ENCODE results near the gene TDP1.
A peak's percentile ranks its signal among the peaks of the same experiment; 100 is the strongest.
"Not testable (repeated sequence)": the region's sequence is repeated elsewhere in the genome, so short reads cannot be mapped to it uniquely, and the experiment has no call there.

The TDP1 gene

GRCh38 chr14:90049390-90049789, 93.7 kb downstream of the TDP1 start:
- DNase-seq (no peak), ATAC-seq (no peak)

- ATAC-seq, result no peak
Observed at GRCh38 chr14:90050271-90050670, 94.5 kb downstream of the TDP1 start.

GRCh38 chr14:90053044-90053443, 97.3 kb downstream of the TDP1 start:
- no peak for ATAC-seq

More at GRCh38 chr14:90050271-90050670, 94.5 kb downstream of the TDP1 start:
- DNase-seq, result no peak

GRCh38 chr14:90054803-90055202, 99.1 kb downstream of the TDP1 start:
- DNase-seq (no peak), ATAC-seq (no peak)

More at GRCh38 chr14:90053044-90053443, 97.3 kb downstream of the TDP1 start:
- DNase-seq, result no peak

GRCh38 chr14:90056826-90057225, 101.1 kb downstream of the TDP1 start:
- DNase-seq (no peak), ATAC-seq (no peak)

- no peak for DNase-seq
- ATAC-seq, result no peak
Observed at GRCh38 chr14:90058876-90059458, 103.2 kb downstream of the TDP1 start.

- DNase-seq (peak; percentile 65), ATAC-seq (peak; percentile 81)
Observed at GRCh38 chr14:90060312-90060964, 104.7 kb downstream of the TDP1 start.

GRCh38 chr14:90060965-90061684, 105.4 kb downstream of the TDP1 start:
- ATAC-seq (no peak), DNase-seq (peak; percentile 13)

GRCh38 chr14:90061685-90062126, 106.0 kb downstream of the TDP1 start, which contains the start of gene KCNK13:
TSS of gene KCNK13 (plus strand) at chr14:90061994. CDS start at chr14:90062206, 212 bp downstream.
- no peak for ATAC-seq
- DNase-seq, result peak; percentile 10

GRCh38 chr14:90062127-90062794, 106.5 kb downstream of the TDP1 start:
- ATAC-seq (no peak), DNase-seq (peak; percentile 10)

GRCh38 chr14:90062822-90063539, 107.3 kb downstream of the TDP1 start:
- ATAC-seq (no peak), DNase-seq (no peak)

- DNase-seq, result no peak
- no peak for ATAC-seq
Observed at GRCh38 chr14:90072350-90072749, 116.6 kb downstream of the TDP1 start.

GRCh38 chr14:90079576-90079975, 123.8 kb downstream of the TDP1 start:
- ATAC-seq (no peak), DNase-seq (no peak)

GRCh38 chr14:90087433-90087832, 131.7 kb downstream of the TDP1 start:
- DNase-seq, result no peak
- no peak for ATAC-seq

- DNase-seq (no peak), ATAC-seq (no peak)
Observed at GRCh38 chr14:90088176-90088575, 132.4 kb downstream of the TDP1 start.

- not testable (repeated sequence) for DNase-seq, ATAC-seq
Observed at GRCh38 chr14:90089486-90089885, 133.8 kb downstream of the TDP1 start.

GRCh38 chr14:90091393-90091792, 135.7 kb downstream of the TDP1 start:
- no peak for DNase-seq
- no peak for ATAC-seq

GRCh38 chr14:90093942-90094595, 138.3 kb downstream of the TDP1 start:
- ATAC-seq (peak; percentile 40), DNase-seq (no peak)

All from stimulated activated naive CD8-positive, alpha-beta T cell treated with anti-CD3 and anti-CD28 coated beads, Interleukin-15, Interleukin-2, amounts not matched to agents 100 U/mL and 50 U/mL, for 24 hours (primary cell).